Muscle of leg (tissue), 16 donors: ENCODE data around the gene G2E3. TPM values are rescaled to one million over a fixed set of nuclear protein-coding genes. Genes with fewer than 3 reads are reported as not detected.

Source experiments
- DNase-seq: peaks from one replicate; pipeline ENCODE4 v3.0.0; 2013
- H3K27ac ChIP-seq: one replicate; pipeline ENCODE4 v1.5.1; 2013; ENCODE audit warnings: mild to moderate bottlenecking, low read length, control low read depth
- H3K27me3 ChIP-seq: one replicate; pipeline ENCODE4 v1.6.1; 2013; ENCODE audit warnings: low read length; ENCODE audit not compliant: control insufficient read depth, insufficient read depth
- H3K36me3 ChIP-seq: one replicate; pipeline ENCODE4 v1.6.1; 2013; ENCODE audit warnings: low read length; ENCODE audit not compliant: control insufficient read depth, insufficient read depth
- H3K4me1 ChIP-seq: one replicate; pipeline ENCODE4 v1.6.1; 2013; ENCODE audit warnings: low read length; ENCODE audit not compliant: control insufficient read depth, insufficient read depth
- H3K4me3 ChIP-seq: one replicate; pipeline ENCODE4 v1.5.1; 2013; ENCODE audit warnings: low read length, control low read depth
- H3K9me3 ChIP-seq: replicated peaks from 2 replicates; pipeline ENCODE4 v1.6.1; 2013; ENCODE audit warnings: low read depth, low read length; ENCODE audit not compliant: control insufficient read depth
- WGBS: methylation state at CpG from one replicate; pipeline ENCODE4 v1.1.5; 2013; ENCODE audit warnings: missing lambda C conversion rate; ENCODE audit not compliant: insufficient coverage; 5-methylcytosine and 5-hydroxymethylcytosine counted together
- long read RNA-seq, 11 donors: transcript quantifications; one replicate each; lab custom pipeline, GENCODE V29; 2026
- polyA plus RNA-seq, 8 donors: library from polyadenylated mRNA; unstranded; fragments of 120-200 nt; gene quantifications; one replicate each; pipeline versions ENCODE4 v1.2.1 to v1.2.3, GENCODE V29; 2013; ENCODE audit warnings: inconsistent platforms in 1 of 8, low replicate concordance in 1 of 8; ENCODE audit not compliant: insufficient read length in 8 of 8, insufficient read depth in 1 of 8
- total RNA-seq: library from RNA; stranded (reverse); fragments of 120-200 nt; gene quantifications from one replicate; pipeline ENCODE4 v1.2.4, GENCODE V29; 2013

Gene G2E3
- total RNA-seq: 21.3 TPM
- polyA plus RNA-seq: 10 to 100 TPM; 12.3 to 23.3 (median 17.8) TPM
- long read RNA-seq, donor 1: 0 reads
- long read RNA-seq, donor 2: 0 reads
- long read RNA-seq, donor 3, full-length matches to known transcripts: 5 of 5 reads
- long read RNA-seq, donor 3, partial matches to known transcripts: 0 of 5 reads
- long read RNA-seq, donor 3, other reads (novel, unspliced or antisense): 0 of 5 reads
- long read RNA-seq, donor 4, full-length matches to known transcripts: 5 of 5 reads
- long read RNA-seq, donor 4, partial matches to known transcripts: 0 of 5 reads
- long read RNA-seq, donor 4, other reads (novel, unspliced or antisense): 0 of 5 reads
- long read RNA-seq, donor 5, full-length matches to known transcripts: 4 of 9 reads
- long read RNA-seq, donor 5, partial matches to known transcripts: 5 of 9 reads
- long read RNA-seq, donor 5, other reads (novel, unspliced or antisense): 0 of 9 reads
- long read RNA-seq, donor 6, full-length matches to known transcripts: 4 of 4 reads
- long read RNA-seq, donor 6, partial matches to known transcripts: 0 of 4 reads
- long read RNA-seq, donor 6, other reads (novel, unspliced or antisense): 0 of 4 reads
- long read RNA-seq, donor 7, full-length matches to known transcripts: 4 of 10 reads
- long read RNA-seq, donor 7, partial matches to known transcripts: 6 of 10 reads
- long read RNA-seq, donor 7, other reads (novel, unspliced or antisense): 0 of 10 reads
- long read RNA-seq, donor 8, full-length matches to known transcripts: 1 of 1 reads
- long read RNA-seq, donor 8, partial matches to known transcripts: 0 of 1 reads
- long read RNA-seq, donor 8, other reads (novel, unspliced or antisense): 0 of 1 reads
- long read RNA-seq, donor 9: 0 reads
- long read RNA-seq, donor 10, full-length matches to known transcripts: 3 of 10 reads
- long read RNA-seq, donor 10, partial matches to known transcripts: 7 of 10 reads
- long read RNA-seq, donor 10, other reads (novel, unspliced or antisense): 0 of 10 reads
- long read RNA-seq, donor 11: 0 reads

GRCh38 chr14:30558675-30559555 is at the start of gene G2E3:
Gene G2E3 (plus strand): TSS chr14:30559158. CDS start chr14:30581080, 21,922 bp downstream.
- H3K4me1 ChIP-seq: peaks cover 3% of the 10 kb centered on the region
- H3K36me3 ChIP-seq: no peaks in the 10 kb centered on the region
- no peaks in the 10 kb centered on the region for H3K27me3 ChIP-seq
- no peaks in the 10 kb centered on the region for H3K9me3 ChIP-seq
- peak within 1 kb of the TSS; percentile 96 for H3K27ac ChIP-seq
- H3K4me3 ChIP-seq: peak within 1 kb of the TSS; percentile 97
- DNase-seq: peak; percentile 97
- 0% methylated on average over 57 of the region's 62 CpGs for WGBS

- Histone ChIP-seq H3K27me3 (no peaks in the 10 kb centered on the region), H3K36me3 (no peaks in the 10 kb centered on the region), H3K27ac (no peak overlapping the region), H3K9me3 (no peaks in the 10 kb centered on the region), H3K4me1 (no peaks in the 10 kb centered on the region), H3K4me3 (no peak overlapping the region)
- WGBS: no CpG with 5 or more reads among the region's 2 CpGs
- DNase-seq: no peak
These were observed 41.2 kb upstream of the G2E3 start for GRCh38 chr14:30517737-30518136.

- 100% methylated on average over 2 of the region's 4 CpGs for WGBS
- no peak overlapping the region for H3K27ac ChIP-seq
- H3K27me3 ChIP-seq: no peaks in the 10 kb centered on the region
- peak; percentile 10 for DNase-seq
- H3K9me3 ChIP-seq: no peaks in the 10 kb centered on the region
- no peaks in the 10 kb centered on the region for H3K36me3 ChIP-seq
- no peaks in the 10 kb centered on the region for H3K4me1 ChIP-seq
- H3K4me3 ChIP-seq: no peak overlapping the region
These were observed 39.9 kb upstream of the G2E3 start for GRCh38 chr14:30518867-30519560.

GRCh38 chr14:30519961-30520360 is 39.0 kb upstream of the G2E3 start:
- no peak overlapping the region for H3K27ac ChIP-seq
- H3K4me1 ChIP-seq: no peaks in the 10 kb centered on the region
- no peaks in the 10 kb centered on the region for H3K9me3 ChIP-seq
- H3K27me3 ChIP-seq: no peaks in the 10 kb centered on the region
- H3K4me3 ChIP-seq: no peak overlapping the region
- no peaks in the 10 kb centered on the region for H3K36me3 ChIP-seq
- no CpG with 5 or more reads among the region's 1 CpG for WGBS
- no peak for DNase-seq

GRCh38 chr14:30520536-30520935 is 38.4 kb upstream of the G2E3 start:
- DNase-seq: no peak

GRCh38 chr14:30521899-30522736 is 36.8 kb upstream of the G2E3 start:
- peak; percentile 63 for DNase-seq

More at GRCh38 chr14:30520536-30520935, 38.4 kb upstream of the G2E3 start:
- no CpG with 5 or more reads among the region's 2 CpGs for WGBS
- H3K27ac ChIP-seq: no peak overlapping the region
- H3K9me3 ChIP-seq: no peaks in the 10 kb centered on the region
- H3K4me1 ChIP-seq: no peaks in the 10 kb centered on the region
- no peak overlapping the region for H3K4me3 ChIP-seq
- no peaks in the 10 kb centered on the region for H3K27me3 ChIP-seq
- H3K36me3 ChIP-seq: no peaks in the 10 kb centered on the region

GRCh38 chr14:30525833-30526232 is 33.1 kb upstream of the G2E3 start:
- Histone ChIP-seq H3K4me3 (no peak overlapping the region), H3K36me3 (no peaks in the 10 kb centered on the region), H3K4me1 (no peaks in the 10 kb centered on the region), H3K9me3 (no peaks in the 10 kb centered on the region), H3K27me3 (no peaks in the 10 kb centered on the region), H3K27ac (no peak overlapping the region)
- WGBS: no CpG with 5 or more reads among the region's 2 CpGs
- peak; percentile 15 for DNase-seq

More at GRCh38 chr14:30521899-30522736, 36.8 kb upstream of the G2E3 start:
- Histone ChIP-seq H3K4me1 (no peaks in the 10 kb centered on the region), H3K4me3 (no peak overlapping the region), H3K27ac (no peak overlapping the region), H3K36me3 (no peaks in the 10 kb centered on the region), H3K27me3 (no peaks in the 10 kb centered on the region), H3K9me3 (no peaks in the 10 kb centered on the region)
- no CpG with 5 or more reads among the region's 9 CpGs for WGBS

- no peaks in the 10 kb centered on the region for H3K4me1 ChIP-seq
- DNase-seq: no peak
- no peaks in the 10 kb centered on the region for H3K27me3 ChIP-seq
- H3K27ac ChIP-seq: no peak overlapping the region
- H3K9me3 ChIP-seq: no peaks in the 10 kb centered on the region
- no peaks in the 10 kb centered on the region for H3K36me3 ChIP-seq
- WGBS: 80% methylated on average over 1 of the region's 7 CpGs
- H3K4me3 ChIP-seq: no peak overlapping the region
These were observed 31.8 kb upstream of the G2E3 start for GRCh38 chr14:30527196-30527595.
